GM06990 (cell line): ENCODE results near the gene ST3GAL6.

ENCODE experiments used
- DNase-seq: peaks from one replicate; pipeline ENCODE4 v3.0.0-alpha.2; 2011; ENCODE audit not compliant: insufficient read length; ENCODE audit errors: extremely low read depth
- H3K27me3 ChIP-seq: replicated peaks from 2 replicates; pipeline ENCODE4 v1.6.0; 2011; ENCODE audit warnings: low read length; ENCODE audit not compliant: control insufficient read depth, insufficient read depth
- H3K36me3 ChIP-seq: 2 replicates; pipeline ENCODE4 v1.5.1; 2011; ENCODE audit warnings: low read length; ENCODE audit not compliant: control insufficient read depth, insufficient read depth
- H3K4me3 ChIP-seq: replicated peaks from 2 replicates; pipeline ENCODE4 v1.5.1; 2011; ENCODE audit warnings: low read depth, mild to moderate bottlenecking, control low read depth, low read length
- TF ChIP-seq, protein P1 (sequence below): IDR thresholded peaks from 2 replicates; pipeline ENCODE4 v1.5.1; 2011; ENCODE audit warnings: low read length, control low read depth, mild to moderate bottlenecking, inconsistent platforms; ENCODE audit not compliant: insufficient read depth, poor library complexity, severe bottlenecking

Gene ST3GAL6

GRCh38 chr3:98730886-98731537 lies 32.1 kb upstream of the ST3GAL6 start:
- DNase-seq = no peak
- Histone ChIP-seq H3K27me3 (no peaks in the 10 kb centered on the region; the same call in 1 of the 2 replicates), H3K36me3 (no peaks in the 10 kb centered on the region), H3K4me3 (no peak overlapping the region)
- TF ChIP-seq, protein P1, sequence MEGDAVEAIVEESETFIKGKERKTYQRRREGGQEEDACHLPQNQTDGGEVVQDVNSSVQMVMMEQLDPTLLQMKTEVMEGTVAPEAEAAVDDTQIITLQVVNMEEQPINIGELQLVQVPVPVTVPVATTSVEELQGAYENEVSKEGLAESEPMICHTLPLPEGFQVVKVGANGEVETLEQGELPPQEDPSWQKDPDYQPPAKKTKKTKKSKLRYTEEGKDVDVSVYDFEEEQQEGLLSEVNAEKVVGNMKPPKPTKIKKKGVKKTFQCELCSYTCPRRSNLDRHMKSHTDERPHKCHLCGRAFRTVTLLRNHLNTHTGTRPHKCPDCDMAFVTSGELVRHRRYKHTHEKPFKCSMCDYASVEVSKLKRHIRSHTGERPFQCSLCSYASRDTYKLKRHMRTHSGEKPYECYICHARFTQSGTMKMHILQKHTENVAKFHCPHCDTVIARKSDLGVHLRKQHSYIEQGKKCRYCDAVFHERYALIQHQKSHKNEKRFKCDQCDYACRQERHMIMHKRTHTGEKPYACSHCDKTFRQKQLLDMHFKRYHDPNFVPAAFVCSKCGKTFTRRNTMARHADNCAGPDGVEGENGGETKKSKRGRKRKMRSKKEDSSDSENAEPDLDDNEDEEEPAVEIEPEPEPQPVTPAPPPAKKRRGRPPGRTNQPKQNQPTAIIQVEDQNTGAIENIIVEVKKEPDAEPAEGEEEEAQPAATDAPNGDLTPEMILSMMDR = no peak

- Histone ChIP-seq H3K27me3 (no peaks in the 10 kb centered on the region; the same call in 1 of the 2 replicates), H3K4me3 (peak overlapping the region; percentile 73), H3K36me3 (no peaks in the 10 kb centered on the region)
- TF ChIP-seq, protein P1 = no peak
- no peak for DNase-seq
Observed at GRCh38 chr3:98731720-98732285, 31.3 kb upstream of the ST3GAL6 start.

- peak overlapping the region; percentile 73 for H3K4me3 ChIP-seq
- no peaks in the 10 kb centered on the region; the same call in 1 of the 2 replicates for H3K27me3 ChIP-seq
- no peaks in the 10 kb centered on the region for H3K36me3 ChIP-seq
- peak; percentile 73 for DNase-seq
- TF ChIP-seq, protein P1 = peak; percentile 5
Observed at GRCh38 chr3:98732286-98733052, 30.7 kb upstream of the ST3GAL6 start.

DNA sequence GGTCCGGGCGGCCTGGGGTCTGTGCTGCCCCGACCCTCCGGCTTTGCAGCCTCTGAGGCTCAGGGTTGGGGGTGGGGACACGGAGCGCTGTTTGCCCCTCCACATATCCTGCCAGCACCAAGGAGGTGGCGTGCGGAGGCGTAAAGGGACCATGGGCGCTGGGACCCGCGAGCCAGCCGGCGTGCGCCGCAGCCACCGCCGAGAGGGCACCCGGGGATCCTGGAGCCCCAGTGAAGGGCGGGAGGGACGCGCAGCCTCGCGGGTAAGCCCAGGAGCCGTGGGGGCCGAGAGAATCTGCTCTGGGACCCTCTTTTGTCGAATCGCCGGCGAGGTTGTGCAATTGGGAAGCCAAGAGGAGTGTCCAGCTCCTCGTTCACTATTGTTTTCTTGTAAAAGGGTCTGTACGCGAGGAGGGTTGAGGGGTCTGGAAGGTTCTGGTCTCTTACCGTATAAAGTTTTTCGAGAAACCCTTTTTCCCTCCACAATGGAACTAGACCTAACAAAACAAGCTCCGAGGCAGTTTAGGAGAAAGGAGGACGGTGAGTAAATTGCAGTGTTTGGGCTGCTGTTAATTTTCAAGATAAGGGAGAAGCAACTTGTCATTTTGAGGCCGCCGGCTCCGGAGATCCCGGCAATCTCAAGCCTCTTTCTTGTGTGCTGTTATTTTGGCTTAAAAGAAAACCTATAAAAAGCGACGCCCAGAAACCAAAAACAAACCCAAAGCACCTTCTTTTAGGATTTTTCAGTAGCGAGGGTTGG lies 29.9 kb upstream of the ST3GAL6 start:
- Histone ChIP-seq H3K4me3 (peak overlapping the region; percentile 73), H3K36me3 (no peaks in the 10 kb centered on the region), H3K27me3 (no peaks in the 10 kb centered on the region; the same call in 1 of the 2 replicates)
- TF ChIP-seq, protein P1 = no peak
- DNase-seq = peak; percentile 67

DNA sequence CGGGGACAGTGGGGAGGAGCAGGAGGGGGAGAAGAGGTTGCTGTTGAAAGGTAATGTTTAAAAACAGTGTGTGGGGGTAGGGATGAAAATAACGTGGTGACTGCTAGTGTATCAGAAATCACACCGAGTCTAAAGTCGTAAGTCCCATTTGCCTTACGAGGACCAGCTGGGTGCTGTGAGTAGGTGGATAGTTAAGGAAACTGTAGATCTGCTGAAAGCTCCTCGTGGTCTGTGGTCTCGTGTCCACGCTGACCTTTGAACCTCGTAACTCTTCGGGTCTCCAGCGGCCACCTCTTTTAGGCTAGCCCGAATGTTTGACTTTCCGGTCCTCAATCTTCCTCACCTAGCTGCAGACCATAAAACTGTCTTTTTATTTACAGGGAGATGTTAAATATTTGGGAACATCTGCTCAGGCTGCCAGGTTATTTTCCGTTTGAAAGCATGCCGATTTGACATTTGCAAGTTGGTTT lies 29.3 kb upstream of the ST3GAL6 start:
- Histone ChIP-seq H3K36me3 (no peaks in the 10 kb centered on the region), H3K27me3 (no peaks in the 10 kb centered on the region; the same call in 1 of the 2 replicates), H3K4me3 (peak overlapping the region; percentile 73)
- TF ChIP-seq, protein P1 = no peak
- peak; percentile 23 for DNase-seq
